SJCRH30 (cell line): ENCODE data around the gene SLC48A1. TPM values are rescaled to one million over a fixed set of nuclear protein-coding genes. Genes with fewer than 3 reads are reported as not detected.

Experiments
- DNase-seq, 2 experiments: peaks; one replicate each; pipeline ENCODE4 v3.0.0-alpha.2; 2015 to 2020
- H3K27ac ChIP-seq: fragments of 250-450 bp; sonication (Bioruptor Pico); 2 replicates; pipeline ENCODE4 v1.5.1; 2020; ENCODE audit warnings: mild to moderate bottlenecking, moderate library complexity
- H3K27me3 ChIP-seq: fragments of 250-450 bp; sonication (Bioruptor Pico); 2 replicates; pipeline ENCODE4 v1.5.1; 2020; ENCODE audit warnings: mild to moderate bottlenecking, moderate library complexity
- H3K36me3 ChIP-seq: fragments of 250-450 bp; sonication (Bioruptor Pico); 2 replicates; pipeline ENCODE4 v1.5.1; 2020; ENCODE audit warnings: mild to moderate bottlenecking, moderate library complexity
- H3K4me1 ChIP-seq: fragments of 250-450 bp; sonication (Bioruptor Pico); 2 replicates; pipeline ENCODE4 v1.5.1; 2020; ENCODE audit warnings: mild to moderate bottlenecking, moderate library complexity
- H3K4me3 ChIP-seq: fragments of 250-450 bp; sonication (Bioruptor Pico); 2 replicates; pipeline ENCODE4 v1.5.1; 2020; ENCODE audit warnings: mild to moderate bottlenecking, moderate library complexity
- H3K9me3 ChIP-seq: fragments of 250-450 bp; sonication (Bioruptor Pico); replicated peaks from 2 replicates; pipeline ENCODE4 v1.5.1; 2020; ENCODE audit warnings: mild to moderate bottlenecking, moderate library complexity
- total RNA-seq: library from RNA; depleted of rRNA; stranded (reverse); fragments of >200 nt; shearing (Covaris generic); gene quantifications from 2 replicates; pipeline ENCODE4 v1.2.3, GENCODE V29; 2014

The SLC48A1 gene
- total RNA-seq, 1 experiment from 2014 or later = 1.4 TPM

GRCh38 chr12:47748899-47749298 is 24.1 kb upstream of the SLC48A1 start:
- Histone ChIP-seq H3K27me3 (peaks cover 12% of the 10 kb centered on the region; the same call in 1 of the 2 replicates), H3K9me3 (no peaks in the 10 kb centered on the region), H3K4me3 (no peak overlapping the region), H3K36me3 (no peaks in the 10 kb centered on the region), H3K27ac (no peak overlapping the region), H3K4me1 (peaks cover 20% of the 10 kb centered on the region)
- no peak for DNase-seq

DNA sequence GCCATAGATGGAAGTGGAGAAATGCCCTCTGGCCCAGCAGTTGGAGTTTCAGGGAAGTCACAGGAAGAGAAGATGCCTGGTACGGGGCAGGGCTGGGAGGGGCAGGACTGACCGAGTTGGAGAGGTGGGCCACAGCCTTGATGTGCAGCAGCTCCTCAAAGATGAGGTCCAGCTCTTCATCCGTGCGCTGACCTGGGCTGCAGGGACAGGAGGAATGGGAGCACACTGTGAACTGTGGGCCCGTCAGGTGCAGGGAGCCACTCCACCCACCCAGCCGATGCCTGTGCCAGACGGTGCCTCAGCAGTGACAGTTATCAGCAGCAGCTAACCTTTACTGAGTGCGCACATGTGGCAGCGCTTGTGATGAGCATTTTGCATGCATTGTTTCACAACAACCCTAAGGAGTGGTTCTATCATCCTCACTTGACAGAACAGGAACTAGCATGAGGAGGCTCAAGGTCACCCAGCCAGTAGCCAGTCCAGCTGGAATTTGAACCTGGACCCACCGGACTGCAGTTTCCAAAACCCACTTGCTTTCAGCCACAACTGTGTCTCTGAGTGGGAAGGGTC is 22.7 kb upstream of the SLC48A1 start:
- peaks cover 26% of the 10 kb centered on the region for H3K4me1 ChIP-seq
- H3K27ac ChIP-seq = no peak overlapping the region
- H3K36me3 ChIP-seq = no peaks in the 10 kb centered on the region
- H3K4me3 ChIP-seq = no peak overlapping the region
- no peak for DNase-seq
- H3K9me3 ChIP-seq = no peaks in the 10 kb centered on the region
- peaks cover 7% of the 10 kb centered on the region; the same call in 1 of the 2 replicates for H3K27me3 ChIP-seq

DNA sequence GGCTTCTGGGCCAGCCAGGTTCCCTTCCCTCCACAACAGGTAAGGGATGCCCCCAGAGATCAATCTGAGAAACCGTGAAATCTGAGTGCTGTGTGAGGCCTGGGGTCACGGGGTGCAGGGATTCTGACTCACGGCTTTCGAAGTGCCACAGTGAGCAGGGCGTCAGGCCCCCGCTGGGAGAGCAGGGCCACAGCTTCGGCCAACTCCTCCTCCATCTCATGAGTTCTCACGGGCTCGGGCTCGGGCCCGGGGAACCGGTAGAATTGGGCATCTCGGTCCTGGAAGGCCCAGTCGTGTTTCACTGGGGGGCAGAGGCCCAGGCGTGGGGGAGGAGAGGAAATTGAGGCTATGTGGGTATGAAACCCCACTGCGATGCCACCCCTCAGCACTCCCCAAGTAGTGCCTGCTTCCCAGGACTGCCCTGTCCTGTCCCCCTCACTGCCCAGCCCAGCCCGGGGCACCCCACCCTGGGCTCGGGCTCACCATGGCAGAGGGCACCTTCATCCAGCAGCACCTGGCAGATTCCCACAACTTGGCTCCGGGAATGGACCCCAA is 22.0 kb upstream of the SLC48A1 start:
- H3K4me1 ChIP-seq = peaks cover 26% of the 10 kb centered on the region
- no peak for DNase-seq

GRCh38 chr12:47751561-47751960 is 21.5 kb upstream of the SLC48A1 start:
- Histone ChIP-seq H3K4me1 (peaks cover 26% of the 10 kb centered on the region), H3K27ac (no peak overlapping the region), H3K27me3 (peaks cover 4% of the 10 kb centered on the region; the same call in 1 of the 2 replicates), H3K4me3 (no peak overlapping the region), H3K36me3 (no peaks in the 10 kb centered on the region), H3K9me3 (no peaks in the 10 kb centered on the region)
- peak; percentile 62 to 64 for DNase-seq

More for the DNA sequence above, 22.0 kb upstream of the SLC48A1 start:
- H3K9me3 ChIP-seq = no peaks in the 10 kb centered on the region
- H3K27me3 ChIP-seq = peaks cover 7% of the 10 kb centered on the region; the same call in 1 of the 2 replicates
- no peak overlapping the region for H3K27ac ChIP-seq
- H3K36me3 ChIP-seq = no peaks in the 10 kb centered on the region
- H3K4me3 ChIP-seq = no peak overlapping the region

DNA sequence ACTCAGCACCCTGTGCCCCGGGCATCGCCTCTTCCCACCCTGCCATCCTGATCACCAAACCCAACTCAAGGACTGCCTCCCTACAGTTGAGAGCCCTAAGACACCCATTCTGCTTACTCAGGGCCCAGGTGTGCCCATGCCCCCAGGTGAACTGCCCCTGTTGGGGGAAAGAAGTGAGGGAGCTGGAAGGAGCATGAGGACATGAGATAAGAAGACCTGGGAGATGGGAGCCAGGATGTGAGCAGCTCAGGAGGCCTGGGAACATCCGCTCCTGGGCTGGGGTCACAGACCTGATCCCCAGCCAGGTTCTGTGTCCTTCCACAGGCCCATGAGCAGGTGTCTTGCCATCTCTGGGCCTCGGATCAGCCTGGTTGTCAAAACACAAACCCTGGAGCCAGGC is 20.9 kb upstream of the SLC48A1 start:
- H3K9me3 ChIP-seq = no peaks in the 10 kb centered on the region
- peaks cover 4% of the 10 kb centered on the region; the same call in 1 of the 2 replicates for H3K27me3 ChIP-seq
- no peaks in the 10 kb centered on the region for H3K36me3 ChIP-seq
- no peak for DNase-seq
- peaks cover 26% of the 10 kb centered on the region for H3K4me1 ChIP-seq
- H3K4me3 ChIP-seq = no peak overlapping the region
- H3K27ac ChIP-seq = no peak overlapping the region

GRCh38 chr12:47752552-47752951 is 20.5 kb upstream of the SLC48A1 start:
- Histone ChIP-seq H3K9me3 (no peaks in the 10 kb centered on the region), H3K27me3 (0 out of 2 replicates have a peak, but pooled peaks cover 4% of the 10 kb centered on the region), H3K4me3 (no peak overlapping the region), H3K36me3 (no peaks in the 10 kb centered on the region), H3K4me1 (peaks cover 26% of the 10 kb centered on the region), H3K27ac (no peak overlapping the region)
- DNase-seq = no peak

DNA sequence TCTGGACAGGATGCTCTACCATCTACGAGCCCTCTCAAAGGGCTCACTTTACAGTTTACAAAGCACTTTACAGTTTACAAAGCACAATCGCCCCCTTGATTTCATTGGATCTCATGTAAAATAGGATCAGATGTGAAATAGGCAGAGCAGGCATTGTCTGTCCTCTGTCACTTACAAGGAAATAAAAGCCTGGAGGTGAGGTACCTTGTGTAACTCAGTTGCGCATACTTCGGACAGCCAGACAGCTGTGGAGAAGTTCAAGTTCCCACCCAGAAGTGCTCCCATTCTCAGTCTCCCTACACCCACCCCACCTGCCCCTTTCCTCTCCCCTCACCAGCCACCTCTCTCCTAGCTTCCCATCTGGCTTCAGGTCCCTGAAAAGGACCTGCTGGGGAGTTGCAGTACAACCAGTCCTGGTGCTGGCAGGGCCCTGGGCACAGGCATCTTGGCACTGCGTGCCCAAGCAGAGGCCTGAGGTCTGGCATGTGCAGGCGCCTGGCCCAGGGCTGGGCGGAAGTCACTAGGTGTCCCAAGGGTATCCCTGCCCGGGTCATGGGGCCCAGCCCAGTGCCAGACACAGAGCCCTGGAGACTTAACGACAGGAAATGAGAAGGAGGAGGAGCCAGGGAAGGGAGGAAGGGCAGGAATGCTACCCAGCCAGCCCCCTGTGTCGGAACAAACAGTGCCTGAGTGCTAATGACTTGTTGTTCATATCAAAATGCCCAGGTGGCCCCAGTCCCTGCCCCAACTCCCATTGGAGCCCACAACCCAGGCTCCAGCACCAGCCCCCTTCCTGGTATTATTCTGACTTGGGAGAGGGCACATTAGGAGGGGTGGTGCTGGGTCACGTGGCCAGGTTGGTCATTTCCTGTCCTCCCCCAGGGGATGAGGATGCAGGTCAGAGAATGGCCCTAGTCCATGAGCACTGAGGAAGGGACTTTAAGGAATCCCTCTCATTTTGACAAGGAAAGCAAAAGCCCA is 19.7 kb upstream of the SLC48A1 start:
- Histone ChIP-seq H3K9me3 (no peaks in the 10 kb centered on the region), H3K27me3 (0 out of 2 replicates have a peak, but pooled peaks cover 4% of the 10 kb centered on the region), H3K4me3 (no peak overlapping the region), H3K27ac (no peak overlapping the region), H3K36me3 (no peaks in the 10 kb centered on the region), H3K4me1 (peaks cover 26% of the 10 kb centered on the region)
- DNase-seq = peak in 1 of 2 experiments; percentile 43

DNA sequence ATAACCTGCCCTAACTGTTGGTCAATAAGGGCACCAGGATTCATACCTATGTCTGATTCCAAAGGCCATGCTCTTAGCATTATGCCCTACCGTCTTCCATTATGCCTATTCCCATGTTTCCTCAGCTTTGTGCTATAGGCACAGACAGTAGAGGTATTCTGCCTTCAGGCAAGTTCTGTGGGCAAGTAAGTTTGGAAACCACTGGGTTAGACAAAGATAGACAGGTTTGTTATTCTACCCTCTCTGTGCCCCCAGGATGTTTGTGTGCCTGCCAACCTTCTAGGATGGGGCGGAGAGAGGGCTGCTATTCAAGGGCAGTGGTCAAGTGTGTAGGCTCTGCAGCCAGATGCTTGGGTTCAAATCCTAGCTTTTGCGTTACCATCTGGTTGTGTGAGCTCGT is 18.9 kb upstream of the SLC48A1 start:
- H3K4me1 ChIP-seq = peaks cover 28% of the 10 kb centered on the region
- H3K27ac ChIP-seq = no peak overlapping the region
- no peaks in the 10 kb centered on the region for H3K9me3 ChIP-seq
- no peak for DNase-seq
- H3K4me3 ChIP-seq = no peak overlapping the region
- H3K27me3 ChIP-seq = 0 out of 2 replicates have a peak, but pooled peaks cover 4% of the 10 kb centered on the region
- H3K36me3 ChIP-seq = no peaks in the 10 kb centered on the region

GRCh38 chr12:47754881-47755280 is 18.2 kb upstream of the SLC48A1 start:
- Histone ChIP-seq H3K27me3 (0 out of 2 replicates have a peak, but pooled peaks cover 4% of the 10 kb centered on the region), H3K4me3 (no peak overlapping the region), H3K36me3 (no peaks in the 10 kb centered on the region), H3K4me1 (peaks cover 28% of the 10 kb centered on the region), H3K9me3 (no peaks in the 10 kb centered on the region), H3K27ac (no peak overlapping the region)
- no peak for DNase-seq

- Histone ChIP-seq H3K27me3 (peaks cover 7% of the 10 kb centered on the region; the same call in 1 of the 2 replicates), H3K9me3 (no peaks in the 10 kb centered on the region), H3K36me3 (no peaks in the 10 kb centered on the region), H3K4me3 (no peak overlapping the region), H3K27ac (no peak overlapping the region), H3K4me1 (peaks cover 27% of the 10 kb centered on the region)
- DNase-seq = no peak
These were observed 17.1 kb upstream of the SLC48A1 start for GRCh38 chr12:47755655-47756562.

GRCh38 chr12:47757364-47757839 is 15.6 kb upstream of the SLC48A1 start:
- no peak overlapping the region for H3K4me3 ChIP-seq
- H3K4me1 ChIP-seq = peaks cover 16% of the 10 kb centered on the region
- no peaks in the 10 kb centered on the region for H3K36me3 ChIP-seq
- no peak for DNase-seq
- H3K9me3 ChIP-seq = no peaks in the 10 kb centered on the region
- H3K27ac ChIP-seq = no peak overlapping the region
- H3K27me3 ChIP-seq = peaks cover 4% of the 10 kb centered on the region; the same call in 1 of the 2 replicates

DNA sequence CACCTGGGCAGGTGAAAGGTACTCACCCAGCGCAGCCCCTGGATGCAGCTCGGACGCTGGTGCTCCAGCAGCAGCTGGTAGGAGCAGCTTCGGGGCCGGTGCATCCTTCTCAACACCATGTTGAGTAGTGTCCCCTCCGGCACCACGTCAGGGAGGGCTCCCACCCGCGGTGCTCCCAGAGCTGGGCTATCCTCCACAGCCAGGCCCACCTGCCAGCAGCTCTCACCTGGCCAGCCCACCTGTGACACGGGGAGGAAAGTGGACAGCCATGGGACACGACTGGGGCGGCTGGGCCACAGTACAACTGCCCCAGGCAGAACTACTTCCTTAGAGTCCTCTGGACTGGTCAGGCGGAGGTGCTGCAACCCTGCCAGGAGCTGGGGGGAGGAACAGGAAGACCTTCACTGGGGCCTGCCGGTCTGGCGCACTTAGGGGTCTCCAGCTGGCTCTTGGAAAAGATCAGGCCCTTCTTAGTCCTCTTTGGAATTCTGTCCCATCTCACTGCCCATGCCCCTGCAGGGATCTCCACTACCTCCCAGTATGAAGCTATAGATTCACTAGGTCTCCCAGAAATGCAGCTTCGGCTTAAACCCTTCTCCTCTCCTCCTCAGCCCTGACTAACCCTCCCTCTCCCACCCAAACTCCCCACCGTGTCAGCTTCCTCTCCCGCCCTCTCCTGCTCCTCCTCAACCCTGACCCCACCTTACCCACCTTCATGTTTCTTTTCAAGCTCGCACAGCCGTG is 15.0 kb upstream of the SLC48A1 start:
- H3K27ac ChIP-seq = no peak overlapping the region
- no peak for DNase-seq

GRCh38 chr12:47758584-47758833 is 14.5 kb upstream of the SLC48A1 start:
- no peak for DNase-seq
- Histone ChIP-seq H3K27me3 (peaks cover 4% of the 10 kb centered on the region; the same call in 1 of the 2 replicates), H3K4me1 (peaks cover 12% of the 10 kb centered on the region), H3K36me3 (no peaks in the 10 kb centered on the region), H3K4me3 (peak overlapping the region; percentile 63), H3K9me3 (no peaks in the 10 kb centered on the region), H3K27ac (no peak overlapping the region)

More for the DNA sequence above, 15.0 kb upstream of the SLC48A1 start:
- Histone ChIP-seq H3K9me3 (no peaks in the 10 kb centered on the region), H3K4me1 (peaks cover 16% of the 10 kb centered on the region), H3K36me3 (no peaks in the 10 kb centered on the region), H3K27me3 (peaks cover 4% of the 10 kb centered on the region; the same call in 1 of the 2 replicates), H3K4me3 (peak overlapping the region; percentile 63)
